Measurements from ENCODE around the gene SND1.
"Not testable (repeated sequence)": the region's sequence is repeated elsewhere in the genome, so short reads cannot be mapped to it uniquely, and the experiment has no call there.

SND1 gene

GRCh38 chr7:127953423-127954356 is 301.7 kb downstream of the SND1 start:
- no peak for DNase-seq
- in situ Hi-C loops (cut with MboI; ENCODE audit: low pct_unique_long_range_greater_than_20kb, low sequenced_read_pairs) = no loop called here

GRCh38 chr7:127954357-127954748 is 302.4 kb downstream of the SND1 start:
- DNase-seq = no peak
- in situ Hi-C loops (cut with MboI; ENCODE audit: low pct_unique_long_range_greater_than_20kb, low sequenced_read_pairs) = no loop called here

GRCh38 chr7:127955051-127955531 is 303.1 kb downstream of the SND1 start:
- in situ Hi-C loops (cut with MboI; ENCODE audit: low pct_unique_long_range_greater_than_20kb, low sequenced_read_pairs) = no loop called here

GRCh38 chr7:127957886-127958285 is 305.9 kb downstream of the SND1 start:
- DNase-seq = no peak
- in situ Hi-C loops (cut with MboI; ENCODE audit: low pct_unique_long_range_greater_than_20kb, low sequenced_read_pairs) = no loop called here

More at GRCh38 chr7:127955051-127955531, 303.1 kb downstream of the SND1 start:
- no peak for DNase-seq

GRCh38 chr7:127959770-127960169 is 307.8 kb downstream of the SND1 start:
- in situ Hi-C loops (cut with MboI; ENCODE audit: low pct_unique_long_range_greater_than_20kb, low sequenced_read_pairs) = no loop called here
- no peak for DNase-seq

- in situ Hi-C loops (cut with MboI; ENCODE audit: low pct_unique_long_range_greater_than_20kb, low sequenced_read_pairs) = no loop called here
- DNase-seq = no peak
These were observed 309.9 kb downstream of the SND1 start for GRCh38 chr7:127961786-127962453.

- in situ Hi-C loops (cut with MboI; ENCODE audit: low pct_unique_long_range_greater_than_20kb, low sequenced_read_pairs) = no loop called here
- DNase-seq = no peak
These were observed 310.8 kb downstream of the SND1 start for GRCh38 chr7:127962589-127963361.

- not testable (repeated sequence) for DNase-seq
These were observed 311.9 kb downstream of the SND1 start for GRCh38 chr7:127963850-127964249.

GRCh38 chr7:127967281-127967680 is 315.3 kb downstream of the SND1 start:
- DNase-seq = no peak
- in situ Hi-C loops (cut with MboI; ENCODE audit: low pct_unique_long_range_greater_than_20kb, low sequenced_read_pairs) = no loop called here

More at GRCh38 chr7:127963850-127964249, 311.9 kb downstream of the SND1 start:
- in situ Hi-C loops (cut with MboI; ENCODE audit: low pct_unique_long_range_greater_than_20kb, low sequenced_read_pairs) = not testable (repeated sequence)

GRCh38 chr7:127968547-127968946 is 316.6 kb downstream of the SND1 start:
- in situ Hi-C loops (cut with MboI; ENCODE audit: low pct_unique_long_range_greater_than_20kb, low sequenced_read_pairs) = no loop called here
- no peak for DNase-seq

- no peak for DNase-seq
- in situ Hi-C loops (cut with MboI; ENCODE audit: low pct_unique_long_range_greater_than_20kb, low sequenced_read_pairs) = no loop called here
These were observed 321.8 kb downstream of the SND1 start for GRCh38 chr7:127973832-127974231.

- in situ Hi-C loops (cut with MboI; ENCODE audit: low pct_unique_long_range_greater_than_20kb, low sequenced_read_pairs) = no loop called here
- no peak for DNase-seq
These were observed 322.5 kb downstream of the SND1 start for GRCh38 chr7:127974446-127975035.

- no peak for DNase-seq
- in situ Hi-C loops (cut with MboI; ENCODE audit: low pct_unique_long_range_greater_than_20kb, low sequenced_read_pairs) = no loop called here
These were observed 324.2 kb downstream of the SND1 start for GRCh38 chr7:127976056-127976737.

- in situ Hi-C loops (cut with MboI; ENCODE audit: low pct_unique_long_range_greater_than_20kb, low sequenced_read_pairs) = no loop called here
These were observed 324.7 kb downstream of the SND1 start for GRCh38 chr7:127976738-127977120.

GRCh38 chr7:127978421-127978820 is 326.4 kb downstream of the SND1 start:
- in situ Hi-C loops (cut with MboI; ENCODE audit: low pct_unique_long_range_greater_than_20kb, low sequenced_read_pairs) = no loop called here
- DNase-seq = no peak

More at GRCh38 chr7:127976738-127977120, 324.7 kb downstream of the SND1 start:
- DNase-seq = no peak

GRCh38 chr7:127979113-127979727 is 327.2 kb downstream of the SND1 start:
- no peak for DNase-seq
- in situ Hi-C loops (cut with MboI; ENCODE audit: low pct_unique_long_range_greater_than_20kb, low sequenced_read_pairs) = no loop called here

- no peak for DNase-seq
- in situ Hi-C loops (cut with MboI; ENCODE audit: low pct_unique_long_range_greater_than_20kb, low sequenced_read_pairs) = no loop called here
These were observed 327.7 kb downstream of the SND1 start for GRCh38 chr7:127979728-127980126.

- DNase-seq = no peak
- in situ Hi-C loops (cut with MboI; ENCODE audit: low pct_unique_long_range_greater_than_20kb, low sequenced_read_pairs) = no loop called here
These were observed 328.9 kb downstream of the SND1 start for GRCh38 chr7:127980901-127981300.

Measured in KBM-7 (cell line).